GM21737 (cell line): Measurements from ENCODE around the gene PPDPF.
"Not testable (repeated sequence)": the region's sequence is repeated elsewhere in the genome, so short reads cannot be mapped to it uniquely, and the experiment has no call there.

ENCODE experiments used
- ATAC-seq: cut with Tn5 transposase; IDR thresholded peaks from one replicate; pipeline ENCODE4 v1.9.1; 2021; ENCODE audit warnings: mild to moderate bottlenecking, moderate library complexity; ENCODE audit not compliant: unreplicated experiment

PPDPF gene

GRCh38 chr20:63561624-63562396 lies 41.2 kb downstream of the PPDPF start:
- no peak for ATAC-seq

GRCh38 chr20:63562461-63563224 lies 42.1 kb downstream of the PPDPF start:
- ATAC-seq = no peak

DNA sequence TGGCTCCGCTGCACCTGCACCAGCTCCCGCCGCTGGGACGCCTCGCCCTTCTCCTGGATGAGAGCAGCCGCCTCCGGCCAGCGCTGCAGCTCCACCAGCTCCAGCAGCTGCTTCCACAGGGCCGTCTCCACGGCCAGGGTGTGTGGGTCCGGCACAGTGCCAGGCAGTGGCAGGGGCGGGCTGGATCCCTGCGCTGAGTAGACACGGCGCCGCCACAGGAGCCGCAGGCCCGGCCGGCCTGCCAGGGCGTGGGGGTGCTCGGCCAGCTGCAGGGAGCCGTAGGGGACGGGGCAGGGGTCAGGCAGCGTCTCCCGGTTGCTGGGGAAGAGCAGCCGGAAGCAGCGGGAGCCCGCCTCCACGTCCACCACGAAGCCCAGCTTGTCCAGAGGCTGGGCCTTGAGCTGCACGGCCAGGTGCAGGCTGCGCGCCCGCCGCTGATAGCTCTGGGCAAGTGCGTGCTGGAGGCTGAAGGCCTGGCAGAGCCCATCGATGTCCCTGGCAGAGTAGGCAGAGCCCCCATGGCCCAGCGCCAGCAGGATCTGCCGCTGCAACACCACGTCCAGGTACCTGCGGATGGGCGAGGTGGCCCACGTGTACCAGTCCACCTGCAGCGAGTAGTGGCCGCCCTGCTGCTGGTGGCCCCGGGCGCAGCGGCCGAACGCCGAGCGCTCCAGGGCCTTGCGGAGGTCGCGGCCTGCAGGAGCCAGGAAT lies 42.8 kb downstream of the PPDPF start:
- ATAC-seq = no peak

DNA sequence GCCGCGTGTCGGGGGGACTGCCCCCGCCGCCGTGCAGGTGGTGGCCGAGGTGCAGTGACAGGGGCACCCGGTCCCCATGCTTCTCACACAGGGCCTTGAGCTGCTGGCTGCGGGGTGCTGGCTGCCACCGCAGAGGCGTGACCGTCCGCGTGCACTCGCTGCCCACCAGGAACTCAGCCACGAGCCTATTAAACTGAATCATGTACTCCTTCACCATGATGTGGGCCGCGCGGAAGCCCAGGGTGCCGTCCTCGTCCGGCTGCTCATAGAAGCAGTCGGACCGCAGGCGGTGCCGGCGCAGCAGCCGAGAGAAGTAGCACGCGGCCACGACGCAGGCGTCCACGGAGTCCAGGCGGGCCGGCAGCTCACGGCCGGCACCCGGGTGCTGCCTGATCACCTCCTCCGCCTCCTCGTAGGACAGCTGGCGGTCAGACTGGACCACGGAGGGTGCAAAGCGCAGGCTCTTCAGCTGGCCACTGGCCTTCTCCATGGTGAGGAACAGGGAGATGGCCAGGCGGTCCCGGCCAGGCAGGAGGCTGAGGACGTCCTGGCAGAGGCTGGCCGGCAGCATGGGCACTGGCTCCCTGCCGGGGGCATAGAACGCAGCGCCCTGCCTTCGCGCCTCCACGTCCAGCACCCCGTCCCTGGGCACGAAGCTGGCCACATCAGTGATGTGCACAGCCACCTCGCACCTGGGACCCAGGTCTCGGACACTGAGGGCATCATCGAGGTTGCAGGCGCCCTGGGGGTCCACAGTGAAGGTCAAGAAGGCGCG lies 43.7 kb downstream of the PPDPF start:
- no peak for ATAC-seq

GRCh38 chr20:63565021-63565698 lies 44.6 kb downstream of the PPDPF start:
- no peak for ATAC-seq

GRCh38 chr20:63565699-63566335 lies 45.3 kb downstream of the PPDPF start:
- ATAC-seq = no peak

- no peak for ATAC-seq
These were observed 46.0 kb downstream of the PPDPF start for GRCh38 chr20:63566395-63567135.

DNA sequence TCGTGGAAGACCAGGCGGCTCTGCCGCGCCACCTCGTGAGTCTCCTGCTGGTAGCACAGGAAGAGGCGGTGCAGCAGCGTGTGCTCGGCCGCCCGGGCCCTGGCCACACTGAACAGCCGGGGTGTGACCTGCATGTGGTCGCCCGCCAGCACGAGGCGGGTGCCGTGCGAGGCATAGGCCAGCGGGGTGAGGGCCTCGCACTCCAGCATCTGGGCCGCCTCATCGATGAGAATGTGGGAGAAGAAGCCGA lies 46.5 kb downstream of the PPDPF start:
- ATAC-seq = no peak

- peak; percentile 55 for ATAC-seq
These were observed 47.0 kb downstream of the PPDPF start for GRCh38 chr20:63567386-63568169.

- peak; percentile 26 for ATAC-seq
These were observed 47.8 kb downstream of the PPDPF start for GRCh38 chr20:63568170-63568981.

DNA sequence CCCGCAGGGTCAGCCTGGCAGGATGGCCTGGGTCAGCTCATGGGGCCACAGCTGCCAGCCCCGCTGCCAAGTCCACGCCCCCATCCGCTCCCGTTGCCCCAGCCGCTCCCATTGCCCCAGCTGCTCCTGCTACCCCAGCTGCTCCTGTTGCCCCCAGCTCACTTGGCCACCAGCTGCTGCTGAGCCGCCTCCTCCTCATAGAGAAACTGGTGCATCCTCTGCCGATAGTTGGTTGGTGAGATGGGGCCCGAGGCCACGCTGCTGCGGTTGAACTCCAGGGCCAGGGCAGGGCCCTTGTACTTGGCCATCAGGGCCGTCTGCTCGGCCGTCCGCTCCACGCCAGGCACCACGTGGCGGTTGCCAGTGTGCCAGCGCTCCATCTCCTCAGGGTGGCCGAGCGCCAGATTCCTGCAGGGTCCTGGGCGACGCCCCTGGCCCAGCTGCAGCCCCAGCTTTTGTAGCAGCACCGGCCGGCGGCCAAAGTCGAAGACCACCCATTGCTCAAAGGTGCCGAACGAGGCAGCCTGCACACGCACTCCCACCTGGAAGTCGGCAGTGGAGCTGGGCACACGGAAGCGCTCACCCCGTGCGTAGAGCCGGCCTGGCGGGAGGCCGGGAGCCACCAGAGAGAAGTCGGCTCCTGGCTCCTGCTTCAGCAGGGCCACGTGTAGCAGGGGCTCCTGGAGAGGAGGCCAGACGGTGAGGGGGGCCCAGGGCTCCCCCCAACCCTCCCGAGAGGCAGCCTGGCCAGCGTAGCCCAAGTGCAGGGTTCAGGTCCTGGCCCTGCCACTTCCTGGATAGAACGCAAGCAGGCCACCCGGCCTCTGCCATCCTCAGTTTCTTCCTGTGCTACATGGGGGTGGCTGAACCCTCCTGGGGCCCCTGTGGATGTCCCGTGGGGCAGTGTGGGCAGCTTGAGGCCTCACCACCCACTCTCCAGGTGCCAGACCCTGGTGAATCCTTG lies 48.7 kb downstream of the PPDPF start:
- ATAC-seq = no peak

GRCh38 chr20:63570281-63571086 lies 49.9 kb downstream of the PPDPF start:
- ATAC-seq = no peak

DNA sequence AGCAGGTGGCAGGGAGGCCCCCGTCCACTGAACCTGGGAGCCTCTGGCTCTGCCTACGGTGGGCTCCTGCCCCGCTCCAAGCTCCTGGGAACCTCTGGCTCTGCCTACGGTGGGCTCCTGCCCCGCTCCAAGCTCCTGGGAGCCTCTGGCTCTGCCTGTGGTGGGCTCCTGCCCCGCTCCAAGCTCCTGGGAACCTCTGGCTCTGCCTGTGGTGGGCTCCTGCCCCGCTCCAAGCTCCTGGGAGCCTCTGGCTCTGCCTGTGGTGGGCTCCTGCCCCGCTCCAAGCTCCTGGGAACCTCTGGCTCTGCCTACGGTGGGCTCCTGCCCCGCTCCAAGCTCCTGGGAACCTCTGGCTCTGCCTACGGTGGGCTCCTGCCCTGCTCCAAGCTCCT lies 50.5 kb downstream of the PPDPF start:
- ATAC-seq = not testable (repeated sequence)
